Urothelium cell line (cell line): ENCODE measurements around the gene APBA2.

Experiments used
- DNase-seq: peaks from one replicate; pipeline ENCODE4 v3.0.0; 2011; ENCODE audit warnings: low spot score, mixed read lengths
- FAIRE-seq: peaks from 2 replicates; lab custom pipeline; 2011; peaks lifted over from hg19 to GRCh38; lab: Jason Lieb, UNC

The APBA2 gene

DNA sequence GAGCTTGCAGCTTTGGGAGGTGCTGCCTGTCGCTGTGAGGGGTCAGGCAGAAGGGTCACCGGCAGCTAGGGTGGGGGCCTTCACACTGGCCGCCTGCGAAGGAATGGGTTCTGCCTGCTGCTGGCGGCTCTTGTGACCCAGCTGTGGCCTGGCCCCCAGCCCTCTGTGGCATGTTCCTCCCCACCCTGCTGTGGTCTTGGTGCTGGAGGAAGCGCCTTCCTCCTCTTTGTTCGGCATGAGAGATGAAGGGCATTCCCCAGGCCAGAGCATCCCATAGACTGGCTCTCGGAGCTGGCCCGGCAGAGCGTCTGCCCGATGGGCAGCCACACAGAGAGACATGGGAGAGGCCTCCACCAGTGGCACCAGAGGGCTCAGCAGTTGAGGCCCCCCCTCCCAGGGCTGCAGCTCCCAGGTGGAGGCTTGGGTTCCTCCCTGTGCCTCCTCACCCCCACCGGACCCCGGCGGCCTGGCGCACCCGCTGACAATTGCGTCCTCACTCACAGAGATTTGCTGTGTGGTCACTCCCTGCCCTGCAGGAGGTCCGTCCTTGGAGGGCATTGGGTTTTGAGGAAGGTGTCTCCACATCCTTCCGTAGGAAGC, 221.6 kb downstream of the APBA2 start:
- no peak for DNase-seq
- FAIRE-seq: no peak

DNA sequence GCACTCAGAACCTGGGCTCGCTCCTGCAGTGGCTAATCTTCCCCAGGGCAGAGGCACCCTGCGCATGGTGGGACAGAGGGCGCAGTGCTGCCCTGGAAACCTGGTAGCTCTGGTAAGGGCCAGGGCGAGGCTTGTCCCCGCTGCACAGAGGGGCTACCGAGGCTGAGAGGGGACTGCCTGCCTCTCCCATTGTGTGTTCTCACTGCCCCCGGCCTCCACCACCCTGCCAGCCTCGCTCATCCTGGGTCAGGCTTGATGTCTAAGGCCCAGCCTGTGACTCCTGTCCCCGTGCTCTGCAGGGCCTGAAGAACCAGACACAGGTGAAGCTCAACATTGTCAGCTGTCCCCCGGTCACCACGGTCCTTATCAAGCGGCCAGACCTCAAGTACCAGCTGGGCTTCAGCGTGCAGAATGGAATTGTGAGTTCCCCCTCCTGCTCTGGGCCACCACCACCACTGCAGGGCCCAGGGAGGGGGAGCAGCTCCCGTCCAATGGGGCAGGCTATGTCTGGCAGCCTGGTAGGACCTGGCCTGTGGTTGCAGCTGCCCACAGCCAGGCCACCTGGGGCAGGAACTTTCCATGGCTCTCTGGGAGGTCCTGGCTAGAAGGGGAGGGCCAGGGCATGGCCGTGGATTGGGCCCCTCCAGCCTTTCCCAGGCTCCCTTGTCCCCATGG, 222.3 kb downstream of the APBA2 start:
- FAIRE-seq (no peak), DNase-seq (no peak)

DNA sequence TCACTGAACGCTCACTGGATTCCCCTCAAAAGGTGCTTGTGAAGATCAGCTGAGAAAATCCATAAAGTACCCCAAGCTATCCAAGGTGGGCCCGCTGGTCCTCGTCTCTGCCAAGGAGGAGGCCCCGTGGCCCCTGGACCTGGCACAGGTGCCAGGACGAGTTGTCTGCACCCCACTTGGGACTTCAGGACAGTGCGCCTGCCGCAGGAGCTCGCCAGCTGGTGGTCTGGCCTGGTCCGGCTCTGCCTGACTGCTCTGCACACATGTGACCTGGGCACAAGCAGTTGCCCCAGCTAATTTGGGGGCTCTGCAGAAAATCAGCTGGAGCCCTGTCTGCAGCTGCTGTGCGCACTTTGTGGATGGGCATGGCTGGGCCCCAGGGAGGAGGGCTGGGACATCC, 224.0 kb downstream of the APBA2 start:
- no peak for FAIRE-seq

DNA sequence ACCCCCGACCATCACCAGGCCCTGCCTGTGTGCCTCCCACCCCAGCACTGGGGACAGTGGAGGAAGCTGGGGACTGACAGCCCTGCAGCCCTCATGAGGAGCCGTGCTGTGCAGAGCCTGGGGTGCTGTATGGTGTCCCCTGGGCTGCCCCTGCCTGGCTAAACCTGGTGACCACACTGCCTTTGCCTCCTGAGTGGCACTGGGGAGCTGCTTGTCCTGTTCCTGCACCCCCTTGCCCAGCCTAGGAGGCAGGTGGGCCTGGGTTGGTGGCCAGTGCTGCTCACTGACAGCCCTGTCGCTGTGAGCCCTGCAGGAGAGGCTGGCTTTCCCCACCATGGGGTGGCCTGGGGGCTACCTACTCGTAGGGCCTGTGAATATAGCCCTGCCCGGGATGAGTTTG, 224.4 kb downstream of the APBA2 start:
- DNase-seq (no peak), FAIRE-seq (no peak)

More for the DNA sequence above, 224.0 kb downstream of the APBA2 start:
- no peak for DNase-seq

DNA sequence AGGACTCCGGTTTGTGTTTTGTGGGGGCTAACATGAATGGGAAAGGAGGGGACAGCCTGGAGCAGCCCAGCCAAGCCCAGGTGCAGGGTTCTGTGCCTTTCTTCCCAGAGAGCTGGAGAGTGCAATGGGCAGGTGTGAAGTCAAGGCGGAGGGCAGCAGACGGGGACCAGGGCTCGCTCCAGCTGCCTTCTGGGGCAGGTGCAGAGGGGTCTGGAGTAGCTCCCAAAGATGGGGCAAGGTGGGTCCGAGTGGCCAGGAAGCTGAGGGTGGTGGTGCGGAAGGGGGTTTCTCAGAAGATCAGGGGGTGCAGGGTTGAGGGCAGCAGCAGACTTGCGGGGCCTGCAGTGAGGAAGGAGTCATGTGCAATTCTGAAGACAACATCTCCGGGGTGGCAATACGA, 225.0 kb downstream of the APBA2 start:
- no peak for DNase-seq

DNA sequence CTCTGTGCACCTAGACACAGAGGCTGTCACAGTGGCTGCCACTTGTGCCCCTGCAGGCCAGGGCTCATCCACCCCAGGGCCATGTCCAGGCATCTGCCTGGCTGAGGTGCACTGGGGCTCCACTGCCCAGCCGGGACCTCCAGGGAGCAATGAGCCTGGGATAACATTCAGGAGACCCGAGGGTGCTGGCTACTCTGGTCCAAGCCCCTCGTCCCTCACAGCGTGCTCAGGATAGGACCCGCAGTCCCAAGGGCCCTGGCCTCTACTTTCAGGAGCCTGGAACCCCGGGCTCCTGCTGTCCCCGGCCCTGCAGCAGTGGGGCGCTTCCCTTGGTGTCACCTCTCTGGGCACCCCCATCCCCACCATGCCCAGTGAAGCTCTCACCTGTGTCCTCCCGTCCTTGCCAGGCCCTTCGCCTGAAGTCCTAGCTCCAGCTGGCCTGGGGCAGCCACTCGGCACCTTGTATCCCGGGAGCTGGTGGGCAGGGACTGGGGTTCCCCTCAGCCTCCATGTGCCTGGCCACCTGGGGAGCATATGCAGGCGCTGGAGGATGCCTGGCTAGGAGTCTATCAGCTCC, 226.0 kb downstream of the APBA2 start:
- no peak for DNase-seq
- no peak for FAIRE-seq

More for the DNA sequence above, 225.0 kb downstream of the APBA2 start:
- no peak for FAIRE-seq

DNA sequence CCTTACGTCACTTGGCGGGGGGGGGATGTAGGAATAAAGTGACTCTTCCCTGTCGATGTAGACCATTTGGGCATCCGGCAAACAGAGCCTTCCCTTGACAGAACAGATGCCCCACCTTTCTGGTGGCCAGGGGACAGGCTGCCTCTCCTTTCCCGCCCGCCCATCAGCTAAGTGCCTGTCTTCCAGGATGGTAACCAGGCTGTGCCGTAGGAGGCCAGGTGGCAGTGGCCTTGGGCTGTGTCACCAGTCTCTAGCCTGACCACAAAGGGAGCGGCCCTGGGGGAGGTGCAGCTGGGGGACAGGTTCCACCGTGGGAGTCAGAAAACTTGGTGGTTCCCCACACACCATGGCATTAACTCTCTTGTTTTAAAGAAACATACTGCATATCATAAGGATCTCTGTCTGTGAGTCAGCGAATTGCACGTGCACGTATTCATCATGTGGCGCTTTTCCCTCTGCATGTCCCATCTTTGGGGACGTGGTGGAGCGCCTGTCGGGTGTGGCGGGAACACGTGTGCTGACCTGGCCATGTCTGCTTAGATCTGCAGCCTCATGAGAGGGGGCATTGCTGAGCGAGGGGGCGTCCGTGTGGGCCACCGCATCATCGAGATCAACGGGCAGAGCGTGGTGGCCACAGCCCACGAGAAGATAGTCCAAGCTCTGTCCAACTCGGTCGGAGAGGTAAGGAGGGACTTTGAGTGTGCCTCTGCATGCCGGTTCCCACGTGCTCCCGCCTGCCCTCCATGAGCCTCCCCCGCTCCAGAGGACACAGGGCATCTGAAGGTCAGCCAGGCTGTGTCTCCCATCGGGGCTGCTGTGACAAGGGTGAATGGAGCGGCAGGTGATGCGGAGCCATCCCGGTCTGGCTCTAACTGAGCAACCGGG, 227.8 kb downstream of the APBA2 start:
- FAIRE-seq: no peak
- DNase-seq: no peak

DNA sequence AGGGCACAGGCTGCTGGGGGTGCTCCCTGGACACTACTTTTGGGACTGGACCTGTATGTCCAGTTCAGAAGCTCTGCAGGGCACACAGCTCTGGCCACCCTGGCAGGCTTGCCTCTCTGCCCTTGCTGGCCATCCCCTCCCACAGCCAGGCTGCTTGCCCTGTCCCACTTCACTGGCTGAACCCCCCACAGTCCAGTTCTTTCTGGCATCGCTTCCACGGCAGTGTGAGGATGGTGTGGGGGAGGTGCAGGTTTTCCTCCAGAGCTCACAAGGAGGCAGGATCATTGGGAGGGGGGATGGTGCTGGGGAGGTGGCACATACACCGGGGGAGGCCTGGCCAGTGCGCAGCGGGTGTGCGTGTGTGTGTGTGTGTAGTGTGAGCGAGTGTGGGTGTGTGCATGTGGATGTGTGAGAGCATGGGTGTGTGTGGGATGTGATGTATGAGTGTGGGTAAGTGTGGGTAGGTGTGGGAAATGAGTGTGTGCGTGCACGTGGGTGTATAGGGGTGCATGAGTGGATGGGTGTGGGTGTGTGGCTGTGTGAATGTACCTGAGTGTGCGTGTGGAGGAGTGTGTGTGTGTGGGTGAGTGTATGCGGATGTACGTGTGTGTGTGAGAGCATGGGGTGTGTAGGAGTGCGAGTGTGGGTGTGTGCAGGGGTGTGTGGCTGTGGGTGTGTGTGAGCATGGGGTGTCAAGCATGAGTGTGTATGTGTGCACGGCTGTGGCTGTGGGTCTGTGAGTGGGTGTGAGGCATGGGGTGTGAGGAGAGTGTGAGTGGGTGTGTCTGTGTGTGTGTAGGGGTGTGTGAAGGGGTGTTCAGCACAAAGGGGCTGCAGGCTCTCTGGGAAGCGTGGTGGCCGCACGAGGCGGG, 228.7 kb downstream of the APBA2 start:
- DNase-seq (no peak), FAIRE-seq (peak; percentile 53)

DNA sequence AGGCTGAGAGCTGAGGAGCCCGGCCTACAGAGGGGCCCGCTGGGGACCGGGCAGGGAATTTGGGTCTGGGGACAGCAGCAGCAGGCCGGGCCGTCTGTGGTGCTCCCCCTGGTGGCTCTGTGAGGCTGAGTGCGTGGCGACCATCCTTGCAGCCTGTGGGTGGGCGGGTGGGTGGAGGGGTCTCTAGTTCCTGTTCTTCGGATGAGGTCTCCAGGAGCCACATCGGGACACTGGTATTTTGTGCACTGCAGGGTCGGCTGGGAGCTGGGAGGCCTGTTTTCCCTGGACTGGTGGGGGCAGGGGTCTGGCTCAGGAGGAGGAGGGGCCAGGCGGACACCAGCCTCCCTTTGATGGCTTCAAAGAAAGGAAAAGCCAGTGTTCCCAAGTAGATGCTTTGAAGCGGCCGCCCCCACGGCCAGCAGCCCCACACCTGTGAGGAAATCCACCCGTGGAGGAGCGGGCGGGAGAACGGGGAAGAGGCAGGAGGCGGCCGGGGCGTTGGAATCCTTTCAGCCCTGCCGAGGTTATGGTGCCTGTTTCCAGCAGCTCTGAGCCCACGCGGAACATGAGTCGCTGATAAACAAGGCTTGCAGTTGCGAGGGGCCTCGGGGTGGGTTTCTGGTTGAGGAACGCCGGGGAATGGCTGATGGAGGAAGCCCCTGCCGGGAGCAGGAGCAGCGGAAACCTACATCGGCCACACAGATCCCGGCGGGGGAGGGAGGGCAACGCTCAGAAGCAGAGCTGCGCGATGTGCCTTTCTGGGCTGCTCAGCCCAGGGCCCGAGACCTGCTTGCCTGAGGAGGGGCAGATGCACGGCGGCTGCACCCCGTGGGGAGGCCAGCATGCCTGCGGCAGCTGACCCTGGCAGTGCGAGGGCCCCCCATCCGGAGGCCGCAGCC, 229.6 kb downstream of the APBA2 start:
- FAIRE-seq (no peak), DNase-seq (no peak)

DNA sequence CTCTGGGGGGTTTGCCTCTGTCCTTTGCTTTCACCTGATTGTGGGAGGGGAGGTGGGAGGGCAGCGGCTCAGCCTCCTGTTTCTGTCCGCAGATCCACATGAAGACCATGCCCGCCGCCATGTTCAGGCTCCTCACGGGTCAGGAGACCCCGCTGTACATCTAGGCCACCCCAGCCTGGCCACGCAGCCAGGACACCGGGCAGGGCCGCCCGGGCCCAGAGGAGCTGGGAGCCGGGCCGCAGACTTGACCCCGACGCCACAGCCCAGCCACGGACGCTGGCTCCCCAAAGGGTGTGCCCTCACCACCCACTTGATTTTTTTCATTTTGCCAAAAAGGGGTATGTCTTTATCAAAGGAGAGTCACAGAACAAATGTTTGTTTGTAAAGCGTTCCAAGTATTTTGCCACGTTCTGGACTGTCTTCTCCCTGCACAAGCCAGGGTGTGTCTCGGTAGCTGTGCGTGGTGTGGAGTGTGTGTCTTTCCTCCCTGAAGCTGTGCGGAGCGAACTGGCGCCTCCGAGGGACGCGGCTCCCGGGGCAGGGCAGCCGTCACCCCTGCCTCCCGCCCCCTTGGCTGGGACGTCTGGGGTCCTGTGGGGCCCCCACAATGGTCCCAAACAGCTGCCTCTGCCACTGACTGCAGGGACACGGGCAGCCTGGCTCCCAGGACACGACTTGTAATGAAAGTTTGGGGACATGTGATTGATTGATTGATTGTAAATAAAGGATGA, 231.4 kb downstream of the APBA2 start:
- FAIRE-seq (no peak), DNase-seq (no peak)

DNA sequence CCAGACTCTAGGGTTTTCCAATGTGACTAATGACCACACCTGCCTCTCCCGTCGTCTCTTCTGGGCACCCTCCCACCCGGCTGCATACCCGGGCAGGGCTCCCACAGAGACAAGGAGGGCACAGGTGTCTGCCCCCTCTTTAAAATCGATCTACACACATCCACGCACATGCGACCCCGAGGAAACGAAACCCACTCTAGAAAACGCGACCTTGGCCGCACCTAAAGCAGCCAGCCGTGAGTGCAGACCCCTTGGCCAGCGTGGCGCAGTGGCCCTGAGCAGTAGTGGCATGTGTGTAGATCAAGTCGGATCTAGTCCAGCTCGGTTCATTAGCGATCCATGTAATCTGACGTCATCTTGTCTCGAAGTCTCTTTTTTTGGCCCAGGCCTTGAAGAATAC, 232.0 kb downstream of the APBA2 start:
- FAIRE-seq: no peak

DNA sequence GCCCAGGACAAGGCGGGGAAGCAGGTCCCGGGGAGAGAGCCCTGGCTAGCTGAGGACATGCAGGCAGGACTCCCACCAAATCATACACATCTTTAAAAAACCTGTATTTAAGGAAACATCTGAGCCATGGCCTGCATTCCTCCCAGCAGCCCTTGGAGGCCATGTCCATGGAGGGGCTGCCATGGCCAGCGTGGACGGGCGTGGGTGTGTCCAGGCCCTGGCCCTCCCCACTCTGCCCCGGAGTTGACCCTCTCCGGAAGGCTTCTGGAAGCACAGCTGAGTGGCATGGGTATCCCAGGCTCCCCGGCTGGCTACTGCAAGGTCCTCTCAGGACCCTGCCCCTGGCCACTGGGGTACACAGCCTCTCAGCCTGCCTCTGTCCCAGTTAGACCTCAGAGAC, 234.1 kb downstream of the APBA2 start:
- FAIRE-seq (no peak), DNase-seq (no peak)

More for the DNA sequence above, 232.0 kb downstream of the APBA2 start:
- no peak for DNase-seq

DNA sequence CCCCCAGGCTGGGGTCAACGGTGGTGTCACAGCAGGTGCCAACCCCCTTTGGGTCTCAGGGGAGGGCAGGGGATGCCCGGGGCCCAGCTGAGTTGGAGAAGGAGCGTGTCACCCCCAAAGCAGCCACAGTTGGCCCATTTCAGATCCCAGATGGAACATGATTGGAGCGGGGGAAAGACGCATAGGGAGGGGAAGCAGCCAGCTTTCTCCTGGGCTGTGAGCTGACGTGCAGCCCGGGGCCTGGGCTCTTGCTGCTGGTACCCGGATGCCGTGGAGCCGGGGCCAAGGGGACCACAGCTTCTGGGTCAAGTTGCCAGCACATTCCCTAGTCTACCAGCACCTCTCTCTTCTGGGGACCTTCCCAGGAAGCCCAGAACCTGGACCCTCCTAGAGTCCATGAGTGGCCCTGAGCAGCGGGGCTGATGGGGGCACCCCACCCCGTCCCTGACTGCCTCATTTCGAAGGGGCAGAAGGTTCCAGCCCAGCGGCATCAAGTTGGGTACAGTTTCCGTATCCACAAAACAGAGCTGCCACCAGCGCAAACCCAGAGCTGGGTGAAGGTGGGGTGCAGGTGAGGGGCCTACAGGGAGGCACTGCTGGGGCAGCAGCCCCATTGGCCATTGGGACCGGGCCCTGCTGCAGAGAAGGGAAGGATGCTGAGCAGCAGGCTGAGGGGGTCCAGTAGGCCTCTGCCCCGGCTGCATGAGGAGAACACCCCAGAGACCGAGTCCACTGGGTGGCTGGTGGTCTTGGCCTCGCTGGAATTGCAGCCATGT, 235.0 kb downstream of the APBA2 start:
- DNase-seq (no peak), FAIRE-seq (no peak)

DNA sequence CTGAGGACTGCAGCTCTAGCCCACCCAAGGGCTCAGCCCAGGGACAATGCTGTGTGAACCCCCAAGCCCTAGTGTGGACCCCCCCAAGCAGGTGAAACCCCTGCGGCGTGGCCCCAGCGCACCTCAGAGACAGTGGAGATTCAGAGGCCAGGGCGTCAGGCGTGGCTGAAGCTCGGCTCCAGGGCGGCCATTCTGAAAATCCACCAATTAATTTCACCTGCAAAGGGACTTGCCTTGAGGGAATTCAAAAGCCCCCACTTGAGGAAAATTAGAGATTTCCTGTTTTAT, 235.5 kb downstream of the APBA2 start:
- FAIRE-seq (no peak), DNase-seq (no peak)

DNA sequence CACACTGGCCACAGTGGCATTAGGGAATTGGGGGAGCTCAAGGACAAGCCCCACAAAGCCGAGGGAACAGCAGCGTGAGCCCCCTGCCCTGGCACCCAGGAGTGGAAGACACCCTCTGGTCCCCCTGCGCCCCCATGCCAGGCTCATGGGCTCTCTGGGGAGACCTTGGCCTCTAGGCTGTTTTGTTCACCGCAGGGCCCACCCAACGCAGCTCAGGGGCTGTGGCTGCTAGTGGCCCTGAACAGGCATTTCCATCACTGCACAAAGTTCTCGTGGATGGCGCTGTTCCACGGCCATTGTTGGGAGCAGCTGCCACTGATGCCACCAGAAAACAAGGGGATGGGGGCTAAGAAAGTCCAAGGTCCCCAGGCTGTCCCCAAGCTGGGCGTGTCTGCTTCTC, 236.1 kb downstream of the APBA2 start:
- FAIRE-seq (no peak), DNase-seq (no peak)

DNA sequence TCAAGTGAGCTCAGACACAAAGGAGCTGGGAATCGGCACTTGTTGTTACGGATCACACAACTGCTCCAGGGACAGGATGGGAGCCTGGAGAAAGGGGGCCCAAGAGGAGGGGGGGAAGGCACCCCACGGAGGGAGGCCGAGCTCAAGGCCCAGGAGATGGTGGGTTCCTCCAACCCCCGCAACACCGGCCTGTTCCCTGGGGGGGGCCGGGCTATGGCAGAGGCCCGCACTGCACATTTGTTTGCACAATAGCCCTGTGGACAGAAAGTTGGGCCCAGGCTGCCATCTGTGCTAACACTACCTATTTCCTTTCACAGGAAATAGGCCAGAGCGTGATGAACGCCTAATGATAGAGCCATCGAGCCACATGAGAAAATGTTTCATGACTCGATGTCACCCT, 236.7 kb downstream of the APBA2 start:
- no peak for DNase-seq
- FAIRE-seq: no peak

DNA sequence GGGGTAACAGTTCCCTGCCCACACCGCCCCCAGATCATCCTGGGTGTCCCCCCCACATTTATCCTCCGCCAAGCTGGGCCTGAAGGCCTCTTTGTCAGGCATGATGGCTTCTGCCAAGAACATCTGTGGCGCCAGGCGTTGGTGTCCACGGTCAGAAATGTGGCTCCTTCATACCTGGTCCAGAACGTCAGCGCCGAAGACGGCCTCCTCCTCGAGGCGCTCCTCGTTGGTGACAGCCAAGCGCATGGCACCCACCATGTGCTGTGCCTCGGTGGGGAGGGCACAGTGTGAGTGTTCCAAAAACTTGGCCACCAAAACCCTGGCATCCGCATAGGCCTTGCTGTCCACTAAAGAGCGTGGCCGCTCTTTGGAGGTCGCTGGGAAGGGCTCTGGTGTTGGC, 237.4 kb downstream of the APBA2 start:
- DNase-seq (no peak), FAIRE-seq (no peak)

DNA sequence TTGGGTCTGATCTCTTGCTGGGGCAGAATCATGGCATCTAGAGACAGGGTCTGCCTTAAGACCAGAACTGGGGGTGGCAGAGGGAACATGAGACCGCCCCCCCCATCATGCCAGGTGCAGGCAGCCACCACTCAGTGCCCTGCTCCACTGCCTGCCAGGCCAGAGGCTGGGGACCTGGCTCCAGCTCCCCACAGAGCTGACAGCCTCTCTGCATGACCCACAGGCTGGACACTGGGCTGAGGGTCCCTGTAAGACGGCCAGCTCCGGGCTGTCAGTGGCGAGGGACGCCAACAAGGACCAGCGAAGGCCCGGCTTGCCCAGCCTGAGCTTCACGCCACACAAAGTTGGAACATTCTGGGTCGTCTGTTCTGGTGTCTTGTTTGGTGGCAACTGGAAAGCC, 238.2 kb downstream of the APBA2 start:
- FAIRE-seq: no peak
- DNase-seq: no peak
